ENCODE results near the gene N4BP2L1. TPM values are rescaled to one million over a fixed set of nuclear protein-coding genes. Genes with fewer than 3 reads are reported as not detected.

Gene N4BP2L1
- polyA plus RNA-seq, 1 of the 3 experiments (the other 2 are of a cell fraction): 1.2 TPM

DNA sequence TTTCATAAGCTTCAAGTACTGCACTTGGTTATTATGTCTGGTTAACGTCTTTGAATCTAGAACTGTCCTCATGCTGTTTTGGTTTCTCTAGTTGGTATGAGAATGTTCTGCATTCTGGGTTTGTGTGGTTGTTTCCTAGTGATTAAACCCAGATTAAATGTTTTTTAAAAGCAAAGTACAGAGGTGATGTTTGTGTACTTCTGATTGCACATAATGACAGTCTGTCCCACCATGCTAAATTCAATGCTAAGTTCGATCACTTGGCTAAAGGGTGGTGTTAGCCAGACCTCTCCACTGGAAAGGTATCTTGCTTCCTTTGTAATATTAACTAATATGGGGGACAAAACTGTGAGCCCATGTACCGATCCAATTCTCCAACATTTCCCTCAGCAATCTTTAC lies 14.6 kb downstream of the N4BP2L1 start:
- CTCF ChIA-PET: no interaction called here

More for the DNA sequence above, 14.6 kb downstream of the N4BP2L1 start:
- Histone ChIP-seq H3K27ac (ENCODE audit: low read depth in 2 of 2, low read length in 1 of 2) (no peak overlapping the region), H2AFZ (ENCODE audit: low read depth) (no peak overlapping the region), H3K4me2 (no peak overlapping the region), H3K79me2 (ENCODE audit: insufficient read depth) (no peaks in the 10 kb centered on the region), H3K4me1 (ENCODE audit: control insufficient read depth in 1 of 2, insufficient read depth in 2 of 2, low read depth in 1 of 2, low read length in 1 of 2) (no peaks in the 10 kb centered on the region; a peak in 1 of 4 replicates), H3F3A (replicated peaks; ENCODE audit: insufficient read depth) (no peaks in the 10 kb centered on the region), H3K9me3 (no peaks in the 10 kb centered on the region), H3K27me3 (ENCODE audit: insufficient read depth) (no peaks in the 10 kb centered on the region), H3K4me3 (ENCODE audit: low read depth in 2 of 2, low read length in 1 of 2) (no peak overlapping the region), H3K36me3 (replicated peaks in 1 of 2; ENCODE audit: control insufficient read depth in 1 of 2, insufficient read depth in 2 of 2, low read length in 1 of 2) (no peaks in the 10 kb centered on the region), H3K9me2 (no peaks in the 10 kb centered on the region), H3K9ac (no peak overlapping the region), H4K20me1 (ENCODE audit: insufficient read depth) (no peaks in the 10 kb centered on the region)
- POLR2A ChIA-PET: no interaction called here
- TF ChIP-seq TEAD4 (IDR thresholded peaks at IDR 0.05; ENCODE audit: borderline replicate concordance, insufficient read depth): no peak
- no peak for TF ChIP-seq GABPA (IDR thresholded peaks at IDR 0.05; ENCODE audit: low read depth)
- no peak for TF ChIP-seq RXRA (IDR thresholded peaks at IDR 0.05; ENCODE audit: borderline replicate concordance, low read depth)
- TF ChIP-seq, protein P1, sequence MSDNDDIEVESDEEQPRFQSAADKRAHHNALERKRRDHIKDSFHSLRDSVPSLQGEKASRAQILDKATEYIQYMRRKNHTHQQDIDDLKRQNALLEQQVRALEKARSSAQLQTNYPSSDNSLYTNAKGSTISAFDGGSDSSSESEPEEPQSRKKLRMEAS (IDR thresholded peaks at IDR 0.05; ENCODE audit: low read depth): no peak
- TF ChIP-seq, protein P2, sequence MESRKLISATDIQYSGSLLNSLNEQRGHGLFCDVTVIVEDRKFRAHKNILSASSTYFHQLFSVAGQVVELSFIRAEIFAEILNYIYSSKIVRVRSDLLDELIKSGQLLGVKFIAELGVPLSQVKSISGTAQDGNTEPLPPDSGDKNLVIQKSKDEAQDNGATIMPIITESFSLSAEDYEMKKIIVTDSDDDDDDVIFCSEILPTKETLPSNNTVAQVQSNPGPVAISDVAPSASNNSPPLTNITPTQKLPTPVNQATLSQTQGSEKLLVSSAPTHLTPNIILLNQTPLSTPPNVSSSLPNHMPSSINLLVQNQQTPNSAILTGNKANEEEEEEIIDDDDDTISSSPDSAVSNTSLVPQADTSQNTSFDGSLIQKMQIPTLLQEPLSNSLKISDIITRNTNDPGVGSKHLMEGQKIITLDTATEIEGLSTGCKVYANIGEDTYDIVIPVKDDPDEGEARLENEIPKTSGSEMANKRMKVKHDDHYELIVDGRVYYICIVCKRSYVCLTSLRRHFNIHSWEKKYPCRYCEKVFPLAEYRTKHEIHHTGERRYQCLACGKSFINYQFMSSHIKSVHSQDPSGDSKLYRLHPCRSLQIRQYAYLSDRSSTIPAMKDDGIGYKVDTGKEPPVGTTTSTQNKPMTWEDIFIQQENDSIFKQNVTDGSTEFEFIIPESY (IDR thresholded peaks at IDR 0.05; ENCODE audit: borderline replicate concordance, low read depth): no peak
- TF ChIP-seq EZH2phosphoT487 (IDR thresholded peaks at IDR 0.05; ENCODE audit: borderline replicate concordance, low read depth): no peak
- TF ChIP-seq EP300 (IDR thresholded peaks at IDR 0.05; ENCODE audit: borderline replicate concordance in 1 of 2, low read depth in 1 of 2, low read length in 1 of 2): no peak
- TF ChIP-seq, protein P3, sequence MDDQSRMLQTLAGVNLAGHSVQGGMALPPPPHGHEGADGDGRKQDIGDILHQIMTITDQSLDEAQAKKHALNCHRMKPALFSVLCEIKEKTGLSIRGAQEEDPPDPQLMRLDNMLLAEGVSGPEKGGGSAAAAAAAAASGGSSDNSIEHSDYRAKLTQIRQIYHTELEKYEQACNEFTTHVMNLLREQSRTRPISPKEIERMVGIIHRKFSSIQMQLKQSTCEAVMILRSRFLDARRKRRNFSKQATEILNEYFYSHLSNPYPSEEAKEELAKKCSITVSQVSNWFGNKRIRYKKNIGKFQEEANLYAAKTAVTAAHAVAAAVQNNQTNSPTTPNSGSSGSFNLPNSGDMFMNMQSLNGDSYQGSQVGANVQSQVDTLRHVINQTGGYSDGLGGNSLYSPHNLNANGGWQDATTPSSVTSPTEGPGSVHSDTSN (IDR thresholded peaks at IDR 0.05): no peak
- no peak for TF ChIP-seq GATA2 (CRISPR knock-in tag; IDR thresholded peaks at IDR 0.05)
- TF ChIP-seq NFIC (IDR thresholded peaks at IDR 0.05; ENCODE audit: borderline replicate concordance): no peak
- no peak for TF ChIP-seq SIN3A (IDR thresholded peaks at IDR 0.05; ENCODE audit: borderline replicate concordance, low read depth, low read length)
- TF ChIP-seq JUND (IDR thresholded peaks at IDR 0.05): no peak
- no peak for TF ChIP-seq ELF1 (IDR thresholded peaks at IDR 0.05)
- TF ChIP-seq, protein P4, sequence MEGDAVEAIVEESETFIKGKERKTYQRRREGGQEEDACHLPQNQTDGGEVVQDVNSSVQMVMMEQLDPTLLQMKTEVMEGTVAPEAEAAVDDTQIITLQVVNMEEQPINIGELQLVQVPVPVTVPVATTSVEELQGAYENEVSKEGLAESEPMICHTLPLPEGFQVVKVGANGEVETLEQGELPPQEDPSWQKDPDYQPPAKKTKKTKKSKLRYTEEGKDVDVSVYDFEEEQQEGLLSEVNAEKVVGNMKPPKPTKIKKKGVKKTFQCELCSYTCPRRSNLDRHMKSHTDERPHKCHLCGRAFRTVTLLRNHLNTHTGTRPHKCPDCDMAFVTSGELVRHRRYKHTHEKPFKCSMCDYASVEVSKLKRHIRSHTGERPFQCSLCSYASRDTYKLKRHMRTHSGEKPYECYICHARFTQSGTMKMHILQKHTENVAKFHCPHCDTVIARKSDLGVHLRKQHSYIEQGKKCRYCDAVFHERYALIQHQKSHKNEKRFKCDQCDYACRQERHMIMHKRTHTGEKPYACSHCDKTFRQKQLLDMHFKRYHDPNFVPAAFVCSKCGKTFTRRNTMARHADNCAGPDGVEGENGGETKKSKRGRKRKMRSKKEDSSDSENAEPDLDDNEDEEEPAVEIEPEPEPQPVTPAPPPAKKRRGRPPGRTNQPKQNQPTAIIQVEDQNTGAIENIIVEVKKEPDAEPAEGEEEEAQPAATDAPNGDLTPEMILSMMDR (IDR thresholded peaks at IDR 0.05): no peak
- no peak for TF ChIP-seq FOSL2 (IDR thresholded peaks at IDR 0.05; ENCODE audit: borderline replicate concordance, low read depth)
- TF ChIP-seq FOXJ3 (CRISPR knock-in tag; IDR thresholded peaks at IDR 0.05): no peak
- no peak for TF ChIP-seq RFX5 (IDR thresholded peaks at IDR 0.05; ENCODE audit: low read length)
- DNase-seq: no peak
- WGBS (ENCODE audit: low lambda C conversion rate): 88% methylated on average over 3 of the region's 3 CpGs

Measured in SK-N-SH (cell line).